Keratinocyte (primary cell): ENCODE results near the gene CD55. TPM values are rescaled to one million over a fixed set of nuclear protein-coding genes. Genes with fewer than 3 reads are reported as not detected.

Source experiments
- DNase-seq: peaks from one replicate; pipeline ENCODE4 v3.0.0-alpha.2; 2011; ENCODE audit warnings: low read depth, missing footprints, low spot score
- FAIRE-seq: peaks from 2 replicates; lab custom pipeline; 2011; peaks lifted over from hg19 to GRCh38; lab: Jason Lieb, UNC
- H2AFZ ChIP-seq: 2 replicates; pipeline ENCODE4 v1.6.0; 2012; ENCODE audit warnings: low read length, control low read depth, inconsistent platforms; ENCODE audit not compliant: control insufficient read depth
- H3K27ac ChIP-seq: 2 replicates; pipeline ENCODE4 v1.5.1; 2011; ENCODE audit warnings: low read length; ENCODE audit not compliant: control insufficient read depth, insufficient read depth
- H3K27me3 ChIP-seq: 3 replicates; pipeline ENCODE4 v1.6.0; 2011; ENCODE audit warnings: low read length; ENCODE audit not compliant: control insufficient read depth, insufficient read depth; ENCODE audit errors: extremely low read depth
- H3K36me3 ChIP-seq, 2 experiments: 2 replicates in 1 of 2; 3 replicates in 1 of 2; pipeline ENCODE4 v1.5.1; 2011; ENCODE audit warnings: low read length in 2 of 2, mild to moderate bottlenecking in 1 of 2; ENCODE audit not compliant: control insufficient read depth in 2 of 2, insufficient read depth in 2 of 2; ENCODE audit errors: extremely low read depth in 1 of 2
- H3K4me1 ChIP-seq: 3 replicates; pipeline ENCODE4 v1.5.1; 2011; ENCODE audit warnings: low read length; ENCODE audit not compliant: control insufficient read depth, insufficient read depth; ENCODE audit errors: extremely low read depth
- H3K4me2 ChIP-seq: 3 replicates; pipeline ENCODE4 v1.6.0; 2011; ENCODE audit warnings: low read depth, low read length; ENCODE audit not compliant: control insufficient read depth, insufficient read depth; ENCODE audit errors: extremely low read depth
- H3K4me3 ChIP-seq, 3 experiments: fragments of 200-600 bp in 1 of 3; sonication (generic) in 1 of 3; 2 replicates in 2 of 3; 3 replicates in 1 of 3; pipeline ENCODE4 v1.5.1; 2011 to 2016; ENCODE audit warnings: low read length in 3 of 3, mild to moderate bottlenecking in 3 of 3, control low read depth in 2 of 3, inconsistent platforms in 1 of 3, low read depth in 1 of 3, mixed read lengths in 1 of 3, mixed run types in 1 of 3, moderate library complexity in 1 of 3; ENCODE audit not compliant: control insufficient read depth in 2 of 3, insufficient read depth in 2 of 3; ENCODE audit errors: extremely low read depth in 1 of 3
- H3K79me2 ChIP-seq: 2 replicates; pipeline ENCODE4 v1.6.0; 2012; ENCODE audit warnings: low read length; ENCODE audit not compliant: control insufficient read depth, insufficient read depth
- H3K9ac ChIP-seq: 3 replicates; pipeline ENCODE4 v1.6.0; 2011; ENCODE audit warnings: low read length; ENCODE audit not compliant: control insufficient read depth, insufficient read depth; ENCODE audit errors: extremely low read depth
- H3K9me1 ChIP-seq: 3 replicates; pipeline ENCODE4 v1.6.0; 2011; ENCODE audit warnings: low read length; ENCODE audit not compliant: control insufficient read depth, insufficient read depth; ENCODE audit errors: extremely low read depth
- H3K9me3 ChIP-seq: 2 replicates; pipeline ENCODE4 v1.5.1; 2012; ENCODE audit warnings: low read depth, low read length; ENCODE audit not compliant: control insufficient read depth
- H4K20me1 ChIP-seq: 3 replicates; pipeline ENCODE4 v1.6.0; 2011; ENCODE audit warnings: low read length; ENCODE audit not compliant: control insufficient read depth, insufficient read depth; ENCODE audit errors: extremely low read depth
- EZH2 ChIP-seq: IDR thresholded peaks from one replicate; pipeline ENCODE4 v1.6.1; 2012; ENCODE audit warnings: inconsistent platforms, mild to moderate bottlenecking, low read length, moderate library complexity
- dilution Hi-C: fragments of 300-500 bp; cut with MboI; formaldehyde crosslinking; loops from one replicate; pipeline ENCODE4 v1.7.0; 2020; ENCODE audit warnings: low sequenced_read_pairs; ENCODE audit not compliant: extremely low pct_ligation_motif_present
- polyA plus RNA-seq, 5 experiments: library from polyadenylated mRNA; depleted of rRNA in 3 of 5; stranded (reverse) in 3 of 5; stranded (forward) in 1 of 5; unstranded in 1 of 5; fragments of >200 nt; gene quantifications; 1 replicate in 1 of 5; 2 replicates in 3 of 5; 3 replicates in 1 of 5; pipeline versions ENCODE4 v1.2.1 to v1.2.3, GENCODE V29; 2011 to 2012; ENCODE audit warnings: missing spikeins in 2 of 5, low read depth in 1 of 5, low replicate concordance in 1 of 5
- TF ChIP-seq, protein P1 (sequence below), 3 experiments: IDR thresholded peaks in 1 of 3; conservative IDR thresholded peaks in 1 of 3; optimal IDR thresholded peaks in 1 of 3; 2 replicates in 2 of 3; 3 replicates in 1 of 3; pipeline versions ENCODE3 to v1.5.1; 2011; ENCODE audit warnings: low read length in 3 of 3, mild to moderate bottlenecking in 3 of 3, moderate library complexity in 2 of 3, control low read depth in 1 of 3, inconsistent platforms in 1 of 3; ENCODE audit not compliant: insufficient read depth in 2 of 3; ENCODE audit errors: extremely low read depth in 1 of 3

CD55 gene
- polyA plus RNA-seq, 1 donor (not counting 4 experiments of a cell fraction or from before 2014, with no cell fraction given): 37.3 TPM

DNA sequence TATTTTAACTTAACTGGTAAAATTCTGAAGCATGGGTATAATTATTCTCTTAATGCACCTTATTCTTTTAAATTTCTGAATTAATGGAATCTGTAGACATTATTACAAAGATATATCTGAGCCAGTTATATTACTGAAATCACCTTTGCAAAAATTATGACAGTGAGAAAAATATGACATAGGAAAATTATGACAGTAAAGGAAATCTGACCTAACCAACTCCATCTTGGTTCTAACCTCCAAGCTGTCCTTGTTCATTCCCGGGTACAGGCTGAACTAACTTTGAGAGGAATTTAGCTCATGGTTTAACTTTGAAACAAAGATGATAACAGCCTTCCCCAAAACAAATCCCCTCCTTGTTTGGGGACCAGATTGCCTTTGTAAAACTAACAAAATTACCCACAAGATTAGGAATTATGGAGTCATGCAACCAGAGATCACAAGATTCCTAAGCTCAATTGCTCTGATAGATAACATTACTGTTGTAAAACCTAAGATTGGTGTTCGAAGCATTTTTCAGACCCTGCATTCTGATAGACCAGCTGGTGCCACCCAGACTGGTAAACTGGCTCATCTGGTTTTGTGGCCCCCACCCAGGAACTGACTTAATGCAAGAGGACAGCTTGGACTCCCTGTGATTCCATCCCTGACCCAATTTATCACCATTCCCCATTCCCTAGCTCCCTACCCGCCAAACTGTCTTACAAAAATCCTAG lies 9.4 kb upstream of the CD55 start:
- no peaks in the 10 kb centered on the region for H3K36me3 ChIP-seq
- H3K9me3 ChIP-seq: no peaks in the 10 kb centered on the region
- FAIRE-seq: no peak
- dilution Hi-C loops: no loop called here
- no peaks in the 10 kb centered on the region for H3K79me2 ChIP-seq
- no peak overlapping the region for H2AFZ ChIP-seq
- no peak overlapping the region for H3K4me3 ChIP-seq
- H3K27me3 ChIP-seq: no peaks in the 10 kb centered on the region
- no peaks in the 10 kb centered on the region for H3K9me1 ChIP-seq
- H3K4me1 ChIP-seq: peaks cover 33% of the 10 kb centered on the region
- H4K20me1 ChIP-seq: no peaks in the 10 kb centered on the region
- H3K27ac ChIP-seq: no peak overlapping the region
- H3K4me2 ChIP-seq: no peak overlapping the region
- no peak for TF ChIP-seq EZH2
- TF ChIP-seq, protein P1, sequence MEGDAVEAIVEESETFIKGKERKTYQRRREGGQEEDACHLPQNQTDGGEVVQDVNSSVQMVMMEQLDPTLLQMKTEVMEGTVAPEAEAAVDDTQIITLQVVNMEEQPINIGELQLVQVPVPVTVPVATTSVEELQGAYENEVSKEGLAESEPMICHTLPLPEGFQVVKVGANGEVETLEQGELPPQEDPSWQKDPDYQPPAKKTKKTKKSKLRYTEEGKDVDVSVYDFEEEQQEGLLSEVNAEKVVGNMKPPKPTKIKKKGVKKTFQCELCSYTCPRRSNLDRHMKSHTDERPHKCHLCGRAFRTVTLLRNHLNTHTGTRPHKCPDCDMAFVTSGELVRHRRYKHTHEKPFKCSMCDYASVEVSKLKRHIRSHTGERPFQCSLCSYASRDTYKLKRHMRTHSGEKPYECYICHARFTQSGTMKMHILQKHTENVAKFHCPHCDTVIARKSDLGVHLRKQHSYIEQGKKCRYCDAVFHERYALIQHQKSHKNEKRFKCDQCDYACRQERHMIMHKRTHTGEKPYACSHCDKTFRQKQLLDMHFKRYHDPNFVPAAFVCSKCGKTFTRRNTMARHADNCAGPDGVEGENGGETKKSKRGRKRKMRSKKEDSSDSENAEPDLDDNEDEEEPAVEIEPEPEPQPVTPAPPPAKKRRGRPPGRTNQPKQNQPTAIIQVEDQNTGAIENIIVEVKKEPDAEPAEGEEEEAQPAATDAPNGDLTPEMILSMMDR (optimal IDR thresholded peaks at IDR 0.05 in 1 of 3, IDR thresholded peaks at IDR 0.05 in 1 of 3, conservative IDR thresholded peaks at IDR 0.05 in 1 of 3; ENCODE audit: extremely low read depth in 1 of 3, insufficient read depth in 2 of 3, low read length in 3 of 3): no peak
- H3K9ac ChIP-seq: no peak overlapping the region
- DNase-seq: no peak

DNA sequence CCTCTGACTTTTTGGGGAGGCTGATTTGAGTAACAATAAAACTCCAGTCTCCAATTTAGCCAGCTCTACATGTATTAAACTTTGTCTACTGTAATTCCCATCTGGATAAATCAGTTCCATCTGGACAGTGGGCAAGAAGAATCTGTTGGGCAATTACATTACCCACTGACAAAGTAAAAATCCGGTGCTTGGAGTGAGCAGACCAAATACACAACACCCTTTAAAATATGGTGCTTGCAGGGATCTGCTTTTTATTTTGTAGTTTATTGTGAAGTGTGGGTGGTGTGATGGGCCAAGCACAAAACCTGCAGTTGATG lies 8.9 kb upstream of the CD55 start:
- H3K36me3 ChIP-seq: no peaks in the 10 kb centered on the region
- no peaks in the 10 kb centered on the region for H3K79me2 ChIP-seq
- H3K9ac ChIP-seq: no peak overlapping the region
- H3K4me2 ChIP-seq: no peak overlapping the region
- no peak overlapping the region for H3K4me3 ChIP-seq
- no peaks in the 10 kb centered on the region for H4K20me1 ChIP-seq
- dilution Hi-C loops: no loop called here
- DNase-seq (no peak), FAIRE-seq (no peak)
- no peaks in the 10 kb centered on the region for H3K9me3 ChIP-seq
- no peaks in the 10 kb centered on the region for H3K27me3 ChIP-seq
- peaks cover 38% of the 10 kb centered on the region for H3K4me1 ChIP-seq
- TF ChIP-seq, protein P1 (optimal IDR thresholded peaks at IDR 0.05 in 1 of 3, IDR thresholded peaks at IDR 0.05 in 1 of 3, conservative IDR thresholded peaks at IDR 0.05 in 1 of 3; ENCODE audit: extremely low read depth in 1 of 3, insufficient read depth in 2 of 3, low read length in 3 of 3): no peak
- no peak for TF ChIP-seq EZH2
- H3K27ac ChIP-seq: no peak overlapping the region
- no peaks in the 10 kb centered on the region for H3K9me1 ChIP-seq
- no peak overlapping the region for H2AFZ ChIP-seq
